HG02938 (cell line): ENCODE measurements around the gene SUSD6.

Source experiments
- ATAC-seq: cut with Tn5 transposase; IDR thresholded peaks from one replicate; pipeline ENCODE4 v1.9.1; 2021; ENCODE audit warnings: mild to moderate bottlenecking, moderate library complexity; ENCODE audit not compliant: unreplicated experiment

The SUSD6 gene

DNA sequence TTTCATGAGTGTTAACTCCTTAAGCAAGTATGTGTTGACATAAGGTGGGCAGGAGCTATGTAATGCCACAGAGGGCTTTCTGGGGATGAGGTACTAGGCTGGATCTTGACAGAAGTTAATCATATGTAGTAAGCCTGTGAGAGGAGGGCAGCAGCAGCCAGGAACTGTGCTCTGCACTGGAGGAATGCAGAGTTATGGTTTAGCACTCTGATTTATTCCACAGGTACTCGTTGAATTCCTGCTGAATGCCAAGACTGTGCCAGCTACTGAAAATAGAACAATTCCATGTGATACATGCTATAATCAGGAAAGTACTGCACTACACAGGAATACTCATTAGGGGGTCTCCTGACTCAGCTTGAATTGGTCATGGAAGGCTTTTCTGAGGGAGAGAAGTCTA lies 58.7 kb downstream of the SUSD6 start:
- ATAC-seq: no peak

DNA sequence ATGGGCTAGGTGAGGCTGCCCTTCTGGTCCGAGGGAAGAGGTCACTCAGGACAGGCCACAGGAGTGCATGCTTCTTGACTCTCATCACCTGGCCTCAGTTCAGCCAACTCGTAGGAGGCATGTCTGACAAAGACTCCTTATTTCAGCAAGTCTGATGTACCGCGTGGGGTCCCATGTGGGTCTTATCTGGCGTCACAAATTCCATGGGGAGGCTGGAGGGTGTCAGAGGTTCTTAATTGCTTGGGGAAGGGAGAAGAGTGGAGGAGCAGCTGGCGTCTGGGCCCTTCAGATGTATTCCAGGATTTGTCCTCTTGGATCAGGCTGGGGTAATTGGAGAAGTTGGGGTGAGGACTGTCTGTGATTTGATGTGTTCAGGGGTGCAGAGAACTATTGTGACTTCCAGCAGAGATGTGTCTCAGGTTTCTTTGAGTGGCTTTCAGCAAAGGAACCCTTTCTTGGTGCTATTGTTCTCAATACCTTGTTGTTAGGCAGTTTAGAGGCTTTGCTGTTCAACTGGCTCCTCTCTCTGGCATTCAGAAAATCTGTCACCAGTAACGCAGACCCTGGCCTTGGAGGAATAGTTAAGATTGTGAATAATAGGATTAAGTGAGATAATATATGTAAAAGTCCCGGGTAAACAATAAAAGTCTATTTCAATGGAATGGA lies 60.1 kb downstream of the SUSD6 start:
- no peak for ATAC-seq

DNA sequence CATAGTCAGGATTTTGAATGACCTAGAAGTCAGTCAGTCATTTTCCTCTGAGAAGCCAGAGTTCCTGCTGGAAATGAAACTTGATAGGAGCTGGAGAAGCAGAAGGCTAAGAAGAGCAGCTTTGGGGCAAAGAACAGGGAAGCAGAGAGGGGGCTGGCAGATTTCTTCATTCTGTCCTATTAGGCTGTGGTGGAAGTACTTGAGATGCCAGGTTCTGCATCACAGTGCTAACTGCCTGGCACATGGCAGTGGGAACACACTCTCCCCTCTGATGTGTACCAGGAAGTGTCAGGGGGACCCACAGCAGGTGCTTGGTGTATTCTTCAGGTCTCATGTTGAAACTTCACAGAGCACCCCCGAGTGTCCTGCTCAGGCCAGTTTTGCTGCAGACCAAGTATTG lies 61.0 kb downstream of the SUSD6 start:
- no peak for ATAC-seq

DNA sequence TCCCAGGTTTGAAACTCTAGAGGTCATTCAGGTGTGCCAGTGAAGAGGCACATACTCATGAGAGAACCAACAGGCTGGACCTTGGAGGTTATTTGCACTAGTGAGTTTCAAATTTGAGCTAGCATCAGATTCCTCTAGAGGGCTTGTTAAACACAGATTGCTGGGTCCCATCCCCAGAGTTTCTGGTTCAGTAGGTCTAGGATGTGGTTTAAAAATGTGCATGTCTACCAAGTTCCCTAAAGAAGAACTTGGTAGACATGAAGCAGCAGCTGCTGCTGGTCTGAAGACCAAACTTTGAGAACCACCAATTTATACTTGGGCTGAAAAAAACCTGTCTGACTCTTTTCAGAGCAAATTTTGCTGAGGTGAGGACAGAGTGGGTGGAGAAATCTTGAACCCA lies 61.7 kb downstream of the SUSD6 start:
- ATAC-seq: peak; percentile 37

DNA sequence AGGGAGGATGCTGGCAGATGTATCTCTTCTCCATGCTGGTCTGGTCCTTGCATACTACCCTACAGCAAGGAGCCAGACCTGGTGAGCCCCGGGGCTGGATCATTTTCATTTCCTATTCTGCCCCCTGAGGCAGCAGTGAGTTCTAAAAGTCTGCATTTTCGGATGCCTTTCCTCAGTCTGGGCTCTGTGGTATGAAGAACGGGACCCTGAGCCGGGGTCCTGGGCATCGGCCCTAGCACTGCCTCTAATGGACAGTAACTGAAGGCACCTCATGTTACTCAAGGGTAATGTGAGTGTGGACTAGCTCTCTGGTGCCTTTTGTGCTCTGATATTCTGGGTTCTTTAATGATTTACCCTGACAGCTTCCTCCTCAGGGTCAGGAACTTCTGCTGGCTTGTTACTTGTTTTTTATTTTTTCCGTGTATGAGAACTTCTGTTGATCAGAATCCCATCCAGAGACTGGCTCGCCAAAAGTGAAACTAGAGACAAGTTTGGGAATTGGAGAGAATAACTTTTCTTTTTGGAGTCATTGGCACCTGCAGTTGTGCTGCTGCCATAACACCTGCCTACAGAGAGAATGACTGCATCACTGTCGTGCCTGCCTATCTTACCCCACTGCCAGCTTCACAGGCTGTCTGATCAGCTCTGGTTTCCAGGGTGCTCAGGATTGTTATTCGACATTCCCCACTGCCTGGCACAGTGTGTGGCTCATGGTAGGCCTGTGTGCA lies 62.3 kb downstream of the SUSD6 start:
- ATAC-seq: peak; percentile 25

DNA sequence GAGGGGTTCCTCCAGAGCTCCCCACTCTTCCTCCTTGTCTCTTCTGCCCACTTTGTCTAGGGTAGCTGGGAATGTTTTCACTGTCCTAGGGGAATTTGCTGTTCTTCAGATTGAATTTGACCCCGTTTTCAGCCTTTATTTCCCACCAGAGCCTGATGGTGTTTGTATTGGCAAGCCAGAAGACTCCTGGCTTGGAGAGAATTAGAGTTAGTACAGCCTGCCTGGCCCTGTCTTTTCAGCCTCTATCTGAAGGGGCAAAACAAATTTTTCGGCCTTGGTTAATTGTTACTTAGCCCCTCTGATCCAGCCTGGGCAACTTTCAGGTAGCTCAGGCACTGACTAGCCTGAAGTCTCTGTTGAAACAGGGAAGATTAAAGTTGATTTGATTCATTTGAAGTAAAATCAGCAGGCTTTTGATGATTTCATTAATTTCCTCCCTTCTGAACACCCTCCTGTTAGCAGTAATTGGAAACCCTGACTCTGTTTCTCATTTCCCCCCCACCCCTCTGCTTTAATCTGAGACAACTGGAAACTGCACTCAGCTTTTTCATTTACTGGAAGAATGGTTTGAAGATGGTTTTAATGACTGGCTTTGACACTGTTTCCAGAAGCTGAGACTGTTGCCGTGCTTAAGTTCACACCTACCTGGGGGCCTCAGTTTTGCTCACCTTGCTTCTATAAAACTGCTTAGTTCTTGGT lies 63.3 kb downstream of the SUSD6 start:
- no peak for ATAC-seq

DNA sequence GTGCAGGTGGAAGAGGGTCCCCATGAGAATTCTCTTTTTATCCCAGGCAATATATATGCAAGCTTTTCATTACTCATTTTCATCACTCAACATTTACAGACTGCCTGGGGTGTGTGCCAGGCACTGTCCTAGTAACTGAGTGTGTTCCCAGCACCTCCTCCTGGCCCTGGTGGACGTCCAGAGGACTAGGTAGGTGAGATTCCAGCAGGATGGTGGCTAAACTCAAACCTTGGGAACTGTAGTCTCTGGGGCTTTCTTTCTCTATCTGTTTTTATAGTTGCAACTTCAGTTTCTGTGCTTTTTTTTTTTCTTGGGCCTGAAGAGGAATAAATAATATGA lies 63.8 kb downstream of the SUSD6 start:
- ATAC-seq: no peak

DNA sequence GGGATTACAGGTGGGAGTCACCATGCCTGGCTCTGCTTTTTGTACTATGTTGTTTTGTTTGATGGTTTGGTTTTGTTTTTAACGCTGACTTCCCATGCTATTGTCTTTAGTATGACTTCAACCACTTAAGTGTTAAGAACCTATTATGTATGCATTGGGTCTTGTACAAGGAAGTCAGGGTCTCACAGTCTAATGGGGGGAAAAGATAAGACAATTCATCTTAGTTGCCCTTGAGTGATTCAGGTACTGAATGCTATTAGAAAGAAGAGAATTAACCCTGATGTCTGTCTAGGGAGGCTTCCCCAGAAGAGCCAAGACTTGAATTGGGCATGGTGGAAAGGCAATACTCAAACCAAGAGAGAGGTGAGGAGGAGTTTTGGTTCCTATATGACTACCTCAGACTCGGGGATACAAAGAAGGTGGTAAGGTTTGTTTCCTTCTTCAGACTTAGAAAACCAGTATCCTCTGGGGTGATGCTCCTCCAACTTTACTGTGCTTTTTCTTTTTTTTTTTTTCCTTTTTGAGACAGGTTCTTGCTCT lies 64.6 kb downstream of the SUSD6 start:
- peak; percentile 85 for ATAC-seq

DNA sequence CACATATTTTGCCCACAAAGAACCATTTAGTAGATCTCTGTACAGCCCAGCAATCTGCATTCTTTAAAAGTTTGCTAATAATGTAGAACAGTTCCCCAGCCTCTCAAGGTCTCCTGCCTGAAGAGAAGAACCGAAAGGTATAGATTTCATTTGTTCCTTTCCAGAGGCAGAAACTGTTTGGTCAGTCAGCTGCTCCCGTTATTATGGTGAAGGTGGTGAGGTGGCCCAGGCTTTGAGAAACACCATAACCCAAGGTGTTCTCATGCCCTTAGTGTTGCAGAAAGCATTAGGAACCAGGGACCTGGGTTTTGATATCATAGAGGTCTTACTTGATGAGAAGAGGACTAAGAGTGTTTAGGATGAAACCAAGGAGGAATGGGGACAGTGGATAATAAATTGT lies 65.3 kb downstream of the SUSD6 start:
- no peak for ATAC-seq

DNA sequence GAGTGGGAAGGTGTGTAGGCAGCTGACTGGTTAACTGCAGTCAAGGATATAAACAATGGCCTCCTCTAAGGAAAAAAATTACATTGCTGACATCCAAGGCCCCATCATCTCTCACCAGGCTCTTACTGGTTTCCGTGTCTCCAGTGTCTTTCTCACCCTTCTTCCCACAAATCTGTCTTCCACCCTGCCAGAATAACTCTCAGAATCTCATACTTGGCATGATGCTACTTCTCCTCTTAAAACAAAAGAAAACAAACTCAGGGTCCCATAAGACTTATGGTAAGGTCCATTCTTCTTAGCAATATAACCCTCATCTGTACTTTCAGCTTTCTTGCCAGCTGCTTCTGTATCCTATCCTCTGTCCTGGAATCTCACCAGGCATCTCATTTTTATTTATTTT lies 68.9 kb downstream of the SUSD6 start:
- no peak for ATAC-seq

DNA sequence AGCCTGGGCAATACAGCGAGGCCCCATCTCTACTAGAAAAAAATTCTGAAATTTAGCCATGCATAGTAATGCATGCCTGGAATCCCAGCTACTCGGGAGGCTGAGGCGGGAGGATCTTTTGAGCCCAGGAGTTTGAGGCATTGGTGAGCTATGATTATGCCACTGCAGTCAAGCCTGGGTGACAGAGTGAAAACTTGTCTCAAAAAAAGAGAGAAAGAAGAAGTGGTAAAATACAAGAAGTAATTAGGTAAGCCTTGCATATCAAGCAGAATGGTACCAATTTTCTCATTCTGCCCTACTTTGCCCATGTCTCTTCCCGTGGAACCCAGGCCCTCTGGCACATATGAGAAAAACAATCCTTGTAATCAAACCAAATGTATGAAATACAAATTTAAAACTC lies 70.7 kb downstream of the SUSD6 start:
- no peak for ATAC-seq

DNA sequence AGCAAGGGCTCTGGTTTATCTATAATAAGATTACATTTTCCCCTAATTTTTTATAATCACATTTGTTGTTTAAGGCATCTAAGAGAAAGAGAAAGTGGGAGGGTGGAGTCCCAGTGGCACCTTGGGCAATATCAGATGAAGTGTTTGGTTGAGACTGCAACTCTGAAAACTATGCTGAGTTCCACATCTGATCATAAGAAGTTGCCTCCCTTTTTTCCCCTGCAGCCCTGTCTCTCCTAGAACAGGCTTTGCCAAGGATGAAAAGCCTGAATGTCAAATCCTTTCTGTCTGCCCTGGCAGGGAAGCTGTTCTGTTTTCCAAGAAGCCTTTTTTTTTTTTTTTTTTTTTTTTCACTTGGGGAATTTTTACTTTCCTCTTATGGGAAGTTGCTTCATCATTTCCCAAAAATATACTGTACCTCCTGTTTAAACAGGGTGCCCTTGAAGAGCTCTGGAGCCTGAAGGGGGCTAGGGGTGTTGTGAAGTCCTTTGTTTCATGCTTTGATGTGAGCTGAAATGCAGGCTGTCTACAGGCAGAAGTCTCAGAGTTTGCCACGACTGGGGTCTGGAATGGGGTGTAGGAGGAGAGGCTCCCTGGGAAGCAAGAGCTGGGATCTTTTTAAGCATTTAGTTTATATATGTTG lies 71.3 kb downstream of the SUSD6 start:
- no peak for ATAC-seq

DNA sequence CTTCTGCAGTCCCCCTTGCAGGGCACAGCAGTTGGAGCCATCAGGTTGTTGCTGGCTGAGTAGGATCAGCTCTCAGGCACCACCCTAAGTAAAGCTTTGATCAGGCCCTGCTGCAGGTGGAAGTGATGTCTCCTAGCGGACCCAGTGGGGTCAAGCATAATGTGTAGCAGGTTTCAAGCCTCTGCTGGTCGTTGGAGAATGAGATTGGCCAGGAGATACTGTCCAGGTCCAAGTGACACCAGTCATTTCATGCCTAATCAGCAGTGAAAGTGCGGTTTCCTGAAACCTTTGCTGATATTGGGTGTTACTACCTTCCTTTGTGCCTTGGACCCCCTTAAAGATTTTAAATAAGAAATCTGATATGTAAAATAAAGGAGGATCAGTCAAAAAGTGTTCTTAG lies 72.6 kb downstream of the SUSD6 start:
- no peak for ATAC-seq

DNA sequence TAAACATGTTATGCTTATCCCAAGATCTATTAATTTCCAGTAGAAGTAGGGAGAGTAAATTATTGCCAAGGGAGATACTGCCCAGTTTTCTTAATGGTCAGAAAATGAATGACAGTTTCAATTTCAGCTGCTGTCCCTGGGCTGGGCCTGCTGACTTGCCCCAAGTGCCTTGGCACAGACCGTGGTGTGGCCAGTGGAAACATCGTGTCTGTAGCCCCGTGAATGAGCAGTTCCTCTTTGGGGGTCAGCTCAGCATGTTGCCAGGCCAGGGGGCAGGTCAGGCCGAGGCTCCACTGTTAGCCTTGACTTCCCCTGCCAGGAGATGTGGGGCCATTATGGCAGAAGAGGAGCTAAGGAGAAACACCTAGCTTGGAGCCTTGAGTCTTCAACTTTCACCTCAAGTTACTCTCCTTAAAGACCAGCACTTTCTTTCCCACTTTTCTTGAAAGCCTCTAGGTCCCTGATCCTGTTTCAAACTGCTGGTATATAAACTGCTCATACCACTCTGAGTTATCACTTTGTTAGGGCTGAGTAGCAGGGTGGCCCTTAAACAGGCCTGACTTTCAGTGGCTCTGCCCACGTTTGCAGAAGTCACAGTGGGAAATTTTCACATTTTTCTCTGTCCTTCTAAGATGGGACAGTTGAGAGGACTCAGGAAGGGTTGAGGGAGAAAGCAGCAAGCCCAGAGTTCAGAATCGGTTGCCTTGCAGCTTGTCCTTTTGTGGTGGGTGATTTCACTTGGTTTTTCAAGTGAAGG lies 73.2 kb downstream of the SUSD6 start:
- no peak for ATAC-seq

DNA sequence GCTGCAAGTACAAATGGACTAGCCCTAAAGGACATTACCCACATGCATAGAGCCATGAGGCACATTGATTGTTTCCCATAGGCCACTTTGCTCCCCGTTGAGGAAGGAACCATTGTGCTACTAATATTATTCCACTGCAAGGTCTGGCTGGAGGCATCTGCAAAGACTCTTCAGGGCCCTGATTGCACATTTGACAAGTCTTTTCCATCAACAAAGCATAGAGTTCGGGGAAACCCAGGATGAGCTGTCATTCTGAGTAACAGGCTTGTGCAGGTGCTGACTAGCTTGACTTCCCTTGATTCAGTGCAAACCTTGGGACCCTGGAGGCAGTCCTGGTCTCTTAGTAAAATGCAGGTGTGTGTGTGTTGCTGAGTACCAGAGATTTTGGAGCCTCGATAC lies 73.8 kb downstream of the SUSD6 start:
- no peak for ATAC-seq

DNA sequence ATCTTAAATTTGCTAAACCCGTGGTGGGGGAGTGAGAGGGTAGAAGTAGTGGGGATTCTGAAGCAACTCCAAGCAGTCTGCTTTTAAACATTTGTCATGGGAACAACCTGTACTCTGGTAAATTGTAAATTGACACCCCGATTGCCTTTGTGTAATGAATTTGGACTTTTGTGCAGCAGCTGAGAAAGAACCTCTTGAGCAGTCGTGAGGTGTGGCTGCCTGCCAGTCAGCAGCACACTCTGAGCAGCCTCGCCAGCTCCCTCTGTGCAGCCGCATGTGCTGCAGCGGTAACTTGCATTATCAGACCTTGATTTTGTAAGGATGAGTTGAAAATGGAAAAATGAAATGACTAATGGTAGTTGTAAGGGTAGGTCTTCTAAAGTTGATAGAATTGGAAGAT lies 74.3 kb downstream of the SUSD6 start:
- ATAC-seq: no peak

DNA sequence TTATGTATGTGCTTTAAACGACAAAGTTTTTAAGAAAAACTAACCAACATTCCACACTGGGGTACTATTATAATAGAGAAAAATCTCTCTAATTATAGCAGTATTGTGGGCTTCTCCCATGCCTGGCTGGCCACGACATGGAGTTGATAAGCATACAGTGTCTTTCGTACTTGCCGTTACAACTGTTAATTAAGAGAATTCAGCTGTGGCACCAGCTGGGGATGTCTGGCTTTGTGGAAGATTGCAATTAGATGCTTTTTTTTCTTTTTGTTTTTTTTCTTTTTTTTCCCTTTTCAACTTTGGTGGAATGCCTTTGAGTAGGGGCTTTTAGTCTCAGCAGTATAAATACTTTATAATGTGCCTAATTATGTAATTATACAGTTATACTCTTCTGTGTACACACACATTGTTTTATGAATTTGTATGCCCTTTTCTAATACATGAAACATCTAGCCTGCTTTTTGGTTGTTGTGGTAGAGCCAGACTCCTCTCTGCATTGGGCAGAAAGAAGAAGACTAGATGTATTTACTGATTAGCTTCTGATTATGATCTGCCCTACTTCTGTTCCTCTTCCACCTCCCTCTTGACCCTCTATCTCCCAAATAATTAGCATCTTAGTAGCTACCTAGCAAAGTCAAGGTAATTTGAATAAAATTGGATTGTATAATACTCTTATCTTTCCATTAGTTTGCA lies 76.4 kb downstream of the SUSD6 start:
- ATAC-seq: no peak

DNA sequence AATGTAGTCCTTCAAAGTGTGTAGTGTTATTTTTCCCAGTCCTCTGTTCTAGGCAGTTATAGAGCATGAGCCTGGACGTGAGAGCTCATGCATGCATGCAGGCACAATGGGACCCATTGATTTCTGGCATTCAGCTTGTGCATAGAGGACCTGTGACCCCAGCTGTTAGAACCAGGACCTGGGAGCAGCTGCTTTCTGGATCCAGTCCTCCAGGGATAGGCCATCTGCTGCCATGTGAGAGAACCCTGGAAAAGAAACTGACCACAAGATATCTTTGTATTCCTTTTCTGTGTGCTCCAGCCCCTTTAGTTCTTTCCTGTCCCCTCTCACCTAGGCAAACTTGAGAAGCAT lies 76.9 kb downstream of the SUSD6 start:
- ATAC-seq: no peak

DNA sequence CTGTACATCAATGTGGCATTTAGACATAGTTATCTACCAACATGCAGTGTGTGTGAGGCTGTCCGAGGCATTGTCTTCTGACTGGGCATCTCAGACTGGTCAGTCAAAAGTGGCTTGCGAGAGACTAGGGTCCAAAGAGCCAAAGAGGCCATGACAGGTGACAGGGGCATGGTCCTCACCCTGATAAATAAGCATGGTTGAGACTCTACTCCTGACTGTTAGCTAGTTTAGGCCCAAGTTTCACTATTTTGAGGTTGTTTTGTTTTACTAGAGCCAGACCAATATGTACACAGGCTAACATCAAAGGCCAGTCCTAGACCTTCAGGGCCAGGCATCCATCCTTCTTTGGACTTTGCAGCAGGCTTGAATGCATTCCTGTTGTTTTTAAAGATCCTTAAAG lies 78.6 kb downstream of the SUSD6 start:
- no peak for ATAC-seq

DNA sequence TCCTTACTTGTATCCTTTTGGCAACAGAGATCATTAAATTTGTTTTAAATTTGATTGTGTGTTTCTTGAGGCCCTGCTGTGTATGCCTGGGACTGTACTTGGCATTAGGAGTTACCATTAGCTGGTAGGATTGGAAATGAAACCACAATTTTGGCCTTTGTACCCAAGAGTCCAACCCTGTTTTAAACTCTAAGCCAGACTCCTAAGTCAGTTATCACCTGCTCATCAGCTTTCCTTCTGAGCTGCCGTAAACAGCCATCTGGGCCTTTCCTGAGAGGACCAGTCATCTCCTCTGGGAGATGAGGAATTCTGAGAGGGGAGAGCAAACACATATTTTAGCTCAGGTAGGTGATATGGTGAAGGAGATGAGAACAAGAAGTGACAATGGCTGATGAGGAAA lies 81.2 kb downstream of the SUSD6 start:
- no peak for ATAC-seq
